HepG2 (cell line): Measurements from ENCODE around the gene FASTK. TPM values are rescaled to one million over a fixed set of nuclear protein-coding genes. Genes with fewer than 3 reads are reported as not detected.

Experiments
- ATAC-seq: fragments of 200-7000 bp; cut with Tn5 transposase; 3 replicates; pipeline ENCODE4 v1.9.1; 2020; ENCODE audit warnings: mild to moderate bottlenecking, moderate library complexity
- BruUV-seq: library from RNA; stranded (reverse); fragments of 400-500 nt; replicated peaks from 2 replicates; lab custom pipeline; 2021; lab: Mats Ljungman, UMichigan
- CTCF ChIA-PET: fragments of 300-600 bp; formaldehyde crosslinking; extraction: SDS; loops from one replicate; lab custom pipeline; 2021; ENCODE audit warnings: low total read pairs, inconsistent platforms, low intra/inter-chr PET ratio; lab: Yijun Ruan, JAX
- POLR2A ChIA-PET: fragments of 350-600 bp; sonication (Branson Sonifier 250); formaldehyde crosslinking; loops from one replicate; lab custom pipeline; 2020; ENCODE audit warnings: antibody characterized with exemption, inconsistent platforms; lab: Yijun Ruan, JAX
- DNase-seq: peaks from one replicate; pipeline ENCODE4 v3.0.0-alpha.2; 2015; ENCODE audit warnings: low spot score
- FAIRE-seq: peaks from 3 replicates; lab custom pipeline; 2011; peaks lifted over from hg19 to GRCh38; lab: Jason Lieb, UNC
- H2AFZ ChIP-seq: one replicate; pipeline ENCODE4 v1.6.1; 2011; ENCODE audit warnings: low read length, inconsistent platforms
- H3K27ac ChIP-seq: fragments of 300-600 bp; 3 replicates; pipeline ENCODE4 v1.8.0; 2011; ENCODE audit warnings: mixed run types, mild to moderate bottlenecking, mixed read lengths, low read length, inconsistent platforms; ENCODE audit not compliant: insufficient read depth; ENCODE audit errors: extremely low read length
- H3K27me3 ChIP-seq, 2 experiments: fragments of 200-600 bp in 1 of 2; 2 replicates in 1 of 2; 3 replicates in 1 of 2; pipeline versions ENCODE4 v1.6.0 to v1.8.0; 2011; ENCODE audit warnings: low read length in 2 of 2, mild to moderate bottlenecking in 2 of 2, moderate library complexity in 2 of 2, inconsistent platforms in 1 of 2; ENCODE audit not compliant: insufficient read depth in 2 of 2, control insufficient read depth in 1 of 2
- H3K36me3 ChIP-seq, 2 experiments: fragments of 200-600 bp in 1 of 2; replicated peaks in 1 of 2; 2 replicates in 1 of 2; 3 replicates in 1 of 2; pipeline versions ENCODE4 v1.5.1 to v1.8.0; 2011; ENCODE audit warnings: low read length in 2 of 2, inconsistent platforms in 1 of 2; ENCODE audit not compliant: insufficient read depth in 2 of 2, control insufficient read depth in 1 of 2
- H3K4me1 ChIP-seq: 2 replicates; pipeline ENCODE4 v1.5.1; 2012; ENCODE audit warnings: low read length, inconsistent platforms; ENCODE audit not compliant: insufficient read depth
- H3K4me2 ChIP-seq: 2 replicates; pipeline ENCODE4 v1.6.0; 2011; ENCODE audit warnings: low read depth, low read length, inconsistent platforms
- H3K4me3 ChIP-seq, 3 experiments: fragments of 200-600 bp in 1 of 3; sonication (generic), shearing (Covaris generic) in 1 of 3; replicated peaks in 1 of 3; 2 replicates each; pipeline ENCODE4 v1.5.1; 2011 to 2016; ENCODE audit warnings: low read length in 3 of 3, inconsistent platforms in 2 of 3, low read depth in 2 of 3, mild to moderate bottlenecking in 2 of 3, control low read depth in 1 of 3, mixed read lengths in 1 of 3; ENCODE audit not compliant: insufficient read depth in 1 of 3
- H3K79me2 ChIP-seq: one replicate; pipeline ENCODE4 v1.6.1; 2011; ENCODE audit warnings: low read length, inconsistent platforms; ENCODE audit not compliant: insufficient read depth
- H3K9ac ChIP-seq: 2 replicates; pipeline ENCODE4 v1.6.0; 2011; ENCODE audit warnings: mild to moderate bottlenecking, low read depth, low read length, inconsistent platforms; ENCODE audit not compliant: insufficient read depth
- H3K9me3 ChIP-seq: 2 replicates; pipeline ENCODE4 v1.5.1; 2012; ENCODE audit warnings: mild to moderate bottlenecking, low read length
- H4K20me1 ChIP-seq: 2 replicates; pipeline ENCODE4 v1.6.0; 2011; ENCODE audit warnings: inconsistent platforms, mild to moderate bottlenecking, low read length, moderate library complexity; ENCODE audit not compliant: insufficient read depth
- CREB1 ChIP-seq, 2 experiments: fragments of 450-650 bp in 1 of 2; IDR thresholded peaks; 2 replicates each; pipeline ENCODE4 v1.6.1; 2016 to 2017; ENCODE audit warnings: control low read depth in 1 of 2, mild to moderate bottlenecking in 1 of 2, missing compliant biosample characterization in 1 of 2, missing genetic modification characterization in 1 of 2
- GLI4 ChIP-seq: sonication (generic); formaldehyde crosslinking; IDR thresholded peaks from 2 replicates; pipeline ENCODE4 v1.5.1; 2020; ENCODE audit warnings: missing genetic modification reagents, mild to moderate bottlenecking, moderate library complexity, borderline replicate concordance
- HDAC1 ChIP-seq: sonication (generic); formaldehyde crosslinking; IDR thresholded peaks from 2 replicates; pipeline ENCODE4 v1.5.1; 2020; ENCODE audit warnings: mild to moderate bottlenecking, missing genetic modification reagents
- JUNB ChIP-seq: sonication (generic); formaldehyde crosslinking; IDR thresholded peaks from 2 replicates; pipeline ENCODE4 v1.8.0; 2022; ENCODE audit warnings: missing genetic modification reagents, mild to moderate bottlenecking, borderline replicate concordance
- MBNL3 ChIP-seq: fragments of 250-450 bp; sonication (Bioruptor Pico); conservative IDR thresholded peaks from 2 replicates; pipeline ENCODE4 v1.8.0; 2022; ENCODE audit warnings: mild to moderate bottlenecking, inconsistent platforms
- SIN3B ChIP-seq: fragments of 150-350 bp; IDR thresholded peaks from 2 replicates; pipeline ENCODE4 v1.6.1; 2014; ENCODE audit warnings: low read length
- ZNF260 ChIP-seq: sonication (generic); formaldehyde crosslinking; IDR thresholded peaks from 2 replicates; pipeline ENCODE4 v1.4.0; 2020; ENCODE audit warnings: missing genetic modification reagents, low read depth, mild to moderate bottlenecking, borderline replicate concordance
- ZNF468 ChIP-seq: sonication (generic); formaldehyde crosslinking; IDR thresholded peaks from 2 replicates; pipeline ENCODE4 v1.8.0; 2022; ENCODE audit warnings: mild to moderate bottlenecking, moderate library complexity, missing genetic modification reagents
- WGBS: methylation state at CpG from one replicate; pipeline ENCODE4 v1.1.6; 2017; ENCODE audit warnings: low lambda C conversion rate; 5-methylcytosine and 5-hydroxymethylcytosine counted together
- in situ Hi-C: cut with HindIII; loops from 2 replicates; pipeline ENCODE4 v1.10.0; 2017; ENCODE audit warnings: low pct_unique_long_range_greater_than_20kb; ENCODE audit not compliant: extremely low pct_ligation_motif_present
- intact Hi-C: fragments of 100-400 bp; cut with micrococcal nuclease; formaldehyde crosslinking; loops from one replicate; pipeline ENCODE4 v1.10.0; 2022; ENCODE audit not compliant: unreplicated experiment
- polyA plus RNA-seq, 8 experiments: library from polyadenylated mRNA; depleted of rRNA in 3 of 8; stranded (reverse) in 7 of 8; unstranded in 1 of 8; fragments of >200 nt; fragmentation: Illumina TruSeq in 4 of 8; extraction: Trizol in 4 of 8; gene quantifications; 2 replicates each; pipeline versions ENCODE4 v1.2.1 to v1.2.3, GENCODE V29; 2011 to 2016; ENCODE audit warnings: low read depth in 4 of 8, missing spikeins in 1 of 8, mixed read lengths in 1 of 8; ENCODE audit not compliant: insufficient read depth in 1 of 8
- total RNA-seq, 5 experiments: library from RNA; depleted of rRNA; stranded (reverse); fragments of >200 nt; fragmentation: Illumina TruSeq; extraction: Trizol; gene quantifications; 2 replicates each; pipeline ENCODE4 v1.2.3, GENCODE V29; 2016; ENCODE audit warnings: low read depth in 1 of 5
- TF ChIP-seq, protein P1 (sequence below), 2 experiments: sonication (generic) in 1 of 2; formaldehyde crosslinking in 1 of 2; IDR thresholded peaks; 2 replicates each; pipeline versions ENCODE4 v1.4.0 to v1.6.1; 2016 to 2020; ENCODE audit warnings: borderline replicate concordance in 1 of 2, low read depth in 1 of 2, mild to moderate bottlenecking in 1 of 2, missing genetic modification reagents in 1 of 2
- TF ChIP-seq, protein P2 (sequence below): sonication (generic); formaldehyde crosslinking; IDR thresholded peaks from 2 replicates; pipeline ENCODE4 v1.5.1; 2020; ENCODE audit warnings: missing genetic modification reagents, mild to moderate bottlenecking, borderline replicate concordance
- TF ChIP-seq, protein P3 (sequence below), 2 experiments: fragments of 450-650 bp in 1 of 2; sonication (generic) in 1 of 2; formaldehyde crosslinking; IDR thresholded peaks; 2 replicates each; pipeline versions ENCODE4 v1.5.0 to v1.8.0; 2020 to 2022; ENCODE audit warnings: mild to moderate bottlenecking in 1 of 2, missing genetic modification reagents in 1 of 2

The FASTK gene
- total and polyA plus RNA-seq, 2 of the 13 experiments (the other 11 are each of a cell fraction or from before 2014, with no cell fraction given) = 52.9 to 55.7 TPM

DNA sequence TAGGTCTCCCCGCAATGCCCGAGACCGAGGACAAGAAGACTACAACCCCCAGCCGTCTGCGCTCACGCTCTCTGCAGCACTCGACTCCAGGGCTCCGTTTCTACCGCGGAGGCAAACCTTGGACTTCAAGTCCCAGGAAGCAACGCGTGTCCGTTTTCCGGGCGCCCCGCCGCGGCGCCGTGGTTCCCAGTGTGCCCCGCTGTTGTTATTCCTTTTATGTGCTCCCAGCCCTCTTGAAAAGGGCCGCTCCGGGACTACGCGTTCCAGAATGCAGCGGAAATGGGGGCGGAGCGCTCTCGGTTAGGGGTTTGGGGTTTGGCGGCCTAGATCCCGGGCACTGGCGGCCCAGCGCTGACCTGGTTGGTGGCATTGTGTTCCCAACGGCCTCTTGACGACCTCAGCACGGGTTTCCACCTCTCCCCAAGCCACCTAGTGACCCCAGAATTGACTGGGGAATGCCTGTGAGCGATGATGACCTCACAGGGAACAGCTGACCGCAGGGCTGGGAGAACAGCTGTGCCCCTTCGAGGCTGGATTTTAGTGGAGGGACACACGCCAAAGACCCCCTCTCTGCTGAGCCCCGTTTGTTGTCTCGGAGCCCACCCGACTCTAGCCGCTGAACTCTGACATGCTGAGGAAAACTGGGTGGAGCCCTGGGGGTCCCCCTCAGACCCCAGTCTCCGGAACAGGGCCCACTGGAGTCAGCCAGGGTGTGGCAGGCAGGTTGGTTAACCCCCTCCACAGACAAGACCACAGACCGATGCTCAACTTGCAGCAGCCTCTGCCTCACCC lies 22.4 kb downstream of the FASTK start:
- peak; percentile 97 for FAIRE-seq
- ChIA-PET CTCF (no interaction called here), POLR2A (interaction anchor here (0.8 to 2.0 kb wide), 7 partner anchors 18 to 49 kb away, joined by 3 to 8 read pairs (median 5); partner anchors contain the start of genes ABCB8, AGAP3, FASTK and TMUB1)
- H3K36me3 ChIP-seq = 0 out of 5 replicates have a peak, but pooled peaks cover 0 to 2% of the 10 kb centered on the region in 2 experiments
- TSS peak; percentile 79 for BruUV-seq
- peak overlapping the region; percentile 98 for H3K4me2 ChIP-seq
- peak overlapping the region; percentile 87 for H3K9ac ChIP-seq
- no peaks in the 10 kb centered on the region; a peak in 1 of 5 replicates for H3K27me3 ChIP-seq
- intact Hi-C loops = loop anchor here (1.0 to 2.0 kb wide), 3 partner anchors 29 to 53 kb away; partner anchors contain the start of genes ABCB8 and AGAP3
- H3K4me3 ChIP-seq = peak overlapping the region; percentile 69 to 92 (median 90)
- H4K20me1 ChIP-seq = no peaks in the 10 kb centered on the region
- H3K9me3 ChIP-seq = no peaks in the 10 kb centered on the region
- WGBS = 3% methylated on average over 12 of the region's 46 CpGs
- H3K79me2 ChIP-seq = peaks cover 14% of the 10 kb centered on the region
- DNase-seq = peak; percentile 99
- peaks cover 42% of the 10 kb centered on the region for H3K4me1 ChIP-seq
- in situ Hi-C loops = no loop called here
- peak; percentile 79 for ATAC-seq
- H2AFZ ChIP-seq = no peak overlapping the region
- peak overlapping the region; percentile 86 for H3K27ac ChIP-seq
- no peak for TF ChIP-seq SIN3B
- peak; percentile 71 for TF ChIP-seq CREB1 (IDR thresholded peaks at IDR 0.05)
- TF ChIP-seq CREB1 (CRISPR knock-in tag; IDR thresholded peaks at IDR 0.05) = peak; percentile 90
- no peak for TF ChIP-seq MBNL3 (CRISPR knock-in tag)
- TF ChIP-seq ZNF468 (CRISPR knock-in tag) = no peak
- TF ChIP-seq ZNF260 (CRISPR knock-in tag) = no peak
- TF ChIP-seq, protein P1, sequence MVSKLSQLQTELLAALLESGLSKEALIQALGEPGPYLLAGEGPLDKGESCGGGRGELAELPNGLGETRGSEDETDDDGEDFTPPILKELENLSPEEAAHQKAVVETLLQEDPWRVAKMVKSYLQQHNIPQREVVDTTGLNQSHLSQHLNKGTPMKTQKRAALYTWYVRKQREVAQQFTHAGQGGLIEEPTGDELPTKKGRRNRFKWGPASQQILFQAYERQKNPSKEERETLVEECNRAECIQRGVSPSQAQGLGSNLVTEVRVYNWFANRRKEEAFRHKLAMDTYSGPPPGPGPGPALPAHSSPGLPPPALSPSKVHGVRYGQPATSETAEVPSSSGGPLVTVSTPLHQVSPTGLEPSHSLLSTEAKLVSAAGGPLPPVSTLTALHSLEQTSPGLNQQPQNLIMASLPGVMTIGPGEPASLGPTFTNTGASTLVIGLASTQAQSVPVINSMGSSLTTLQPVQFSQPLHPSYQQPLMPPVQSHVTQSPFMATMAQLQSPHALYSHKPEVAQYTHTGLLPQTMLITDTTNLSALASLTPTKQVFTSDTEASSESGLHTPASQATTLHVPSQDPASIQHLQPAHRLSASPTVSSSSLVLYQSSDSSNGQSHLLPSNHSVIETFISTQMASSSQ (IDR thresholded peaks at IDR 0.05; ENCODE audit: low read depth) = peak; percentile 59
- TF ChIP-seq, protein P1 (CRISPR knock-in tag; IDR thresholded peaks at IDR 0.05; ENCODE audit: borderline replicate concordance) = peak; percentile 79; the same call in 1 of the 2 replicates
- TF ChIP-seq GLI4 (CRISPR knock-in tag) = no peak
- TF ChIP-seq HDAC1 (CRISPR knock-in tag) = peak; percentile 60; the same call in 1 of the 2 replicates
- TF ChIP-seq, protein P2, sequence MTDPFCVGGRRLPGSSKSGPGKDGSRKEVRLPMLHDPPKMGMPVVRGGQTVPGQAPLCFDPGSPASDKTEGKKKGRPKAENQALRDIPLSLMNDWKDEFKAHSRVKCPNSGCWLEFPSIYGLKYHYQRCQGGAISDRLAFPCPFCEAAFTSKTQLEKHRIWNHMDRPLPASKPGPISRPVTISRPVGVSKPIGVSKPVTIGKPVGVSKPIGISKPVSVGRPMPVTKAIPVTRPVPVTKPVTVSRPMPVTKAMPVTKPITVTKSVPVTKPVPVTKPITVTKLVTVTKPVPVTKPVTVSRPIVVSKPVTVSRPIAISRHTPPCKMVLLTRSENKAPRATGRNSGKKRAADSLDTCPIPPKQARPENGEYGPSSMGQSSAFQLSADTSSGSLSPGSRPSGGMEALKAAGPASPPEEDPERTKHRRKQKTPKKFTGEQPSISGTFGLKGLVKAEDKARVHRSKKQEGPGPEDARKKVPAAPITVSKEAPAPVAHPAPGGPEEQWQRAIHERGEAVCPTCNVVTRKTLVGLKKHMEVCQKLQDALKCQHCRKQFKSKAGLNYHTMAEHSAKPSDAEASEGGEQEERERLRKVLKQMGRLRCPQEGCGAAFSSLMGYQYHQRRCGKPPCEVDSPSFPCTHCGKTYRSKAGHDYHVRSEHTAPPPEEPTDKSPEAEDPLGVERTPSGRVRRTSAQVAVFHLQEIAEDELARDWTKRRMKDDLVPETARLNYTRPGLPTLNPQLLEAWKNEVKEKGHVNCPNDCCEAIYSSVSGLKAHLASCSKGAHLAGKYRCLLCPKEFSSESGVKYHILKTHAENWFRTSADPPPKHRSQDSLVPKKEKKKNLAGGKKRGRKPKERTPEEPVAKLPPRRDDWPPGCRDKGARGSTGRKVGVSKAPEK (CRISPR knock-in tag) = no peak
- TF ChIP-seq, protein P3, sequence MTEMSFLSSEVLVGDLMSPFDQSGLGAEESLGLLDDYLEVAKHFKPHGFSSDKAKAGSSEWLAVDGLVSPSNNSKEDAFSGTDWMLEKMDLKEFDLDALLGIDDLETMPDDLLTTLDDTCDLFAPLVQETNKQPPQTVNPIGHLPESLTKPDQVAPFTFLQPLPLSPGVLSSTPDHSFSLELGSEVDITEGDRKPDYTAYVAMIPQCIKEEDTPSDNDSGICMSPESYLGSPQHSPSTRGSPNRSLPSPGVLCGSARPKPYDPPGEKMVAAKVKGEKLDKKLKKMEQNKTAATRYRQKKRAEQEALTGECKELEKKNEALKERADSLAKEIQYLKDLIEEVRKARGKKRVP (CRISPR knock-in tag; IDR thresholded peaks at IDR 0.05) = no peak
- TF ChIP-seq JUNB (CRISPR knock-in tag) = no peak
